LNCaP clone FGC (cell line): Measurements from ENCODE around the gene EHMT1.

Source experiments
- DNase-seq: peaks from one replicate; pipeline ENCODE4 v3.0.0-alpha.2; 2011; ENCODE audit warnings: low read depth
- H3K4me3 ChIP-seq: 2 replicates; pipeline ENCODE4 v1.5.1; 2011; ENCODE audit warnings: mild to moderate bottlenecking, low read depth, low read length, control low read depth
- TF ChIP-seq, protein P1 (sequence below): IDR thresholded peaks from 2 replicates; pipeline ENCODE4 v1.5.1; 2012; ENCODE audit warnings: mild to moderate bottlenecking; ENCODE audit not compliant: control insufficient read depth, insufficient read depth; ENCODE audit errors: extremely low read depth

EHMT1 gene

DNA sequence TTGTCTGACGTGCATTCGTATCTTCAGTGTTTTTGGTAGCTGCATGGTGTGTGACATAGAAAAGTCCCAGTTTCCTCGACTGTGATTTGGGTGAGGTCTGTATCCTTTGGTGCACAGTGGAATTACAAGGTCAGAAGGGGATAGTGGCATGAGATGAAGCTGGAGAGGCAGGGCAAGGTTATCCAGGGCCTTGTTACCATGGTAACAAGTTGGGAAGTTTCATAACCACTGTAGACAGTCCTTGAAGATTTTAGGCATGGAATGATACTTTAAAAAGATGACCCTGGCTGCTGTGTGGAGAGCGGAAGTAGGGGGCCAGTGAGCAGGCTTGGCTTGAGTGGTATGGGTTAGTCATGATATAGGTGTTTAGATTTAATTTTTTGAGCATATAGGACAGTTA lies 11.9 kb downstream of the EHMT1 start:
- no peak overlapping the region for H3K4me3 ChIP-seq
- no peak for DNase-seq
- TF ChIP-seq, protein P1, sequence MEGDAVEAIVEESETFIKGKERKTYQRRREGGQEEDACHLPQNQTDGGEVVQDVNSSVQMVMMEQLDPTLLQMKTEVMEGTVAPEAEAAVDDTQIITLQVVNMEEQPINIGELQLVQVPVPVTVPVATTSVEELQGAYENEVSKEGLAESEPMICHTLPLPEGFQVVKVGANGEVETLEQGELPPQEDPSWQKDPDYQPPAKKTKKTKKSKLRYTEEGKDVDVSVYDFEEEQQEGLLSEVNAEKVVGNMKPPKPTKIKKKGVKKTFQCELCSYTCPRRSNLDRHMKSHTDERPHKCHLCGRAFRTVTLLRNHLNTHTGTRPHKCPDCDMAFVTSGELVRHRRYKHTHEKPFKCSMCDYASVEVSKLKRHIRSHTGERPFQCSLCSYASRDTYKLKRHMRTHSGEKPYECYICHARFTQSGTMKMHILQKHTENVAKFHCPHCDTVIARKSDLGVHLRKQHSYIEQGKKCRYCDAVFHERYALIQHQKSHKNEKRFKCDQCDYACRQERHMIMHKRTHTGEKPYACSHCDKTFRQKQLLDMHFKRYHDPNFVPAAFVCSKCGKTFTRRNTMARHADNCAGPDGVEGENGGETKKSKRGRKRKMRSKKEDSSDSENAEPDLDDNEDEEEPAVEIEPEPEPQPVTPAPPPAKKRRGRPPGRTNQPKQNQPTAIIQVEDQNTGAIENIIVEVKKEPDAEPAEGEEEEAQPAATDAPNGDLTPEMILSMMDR: no peak

DNA sequence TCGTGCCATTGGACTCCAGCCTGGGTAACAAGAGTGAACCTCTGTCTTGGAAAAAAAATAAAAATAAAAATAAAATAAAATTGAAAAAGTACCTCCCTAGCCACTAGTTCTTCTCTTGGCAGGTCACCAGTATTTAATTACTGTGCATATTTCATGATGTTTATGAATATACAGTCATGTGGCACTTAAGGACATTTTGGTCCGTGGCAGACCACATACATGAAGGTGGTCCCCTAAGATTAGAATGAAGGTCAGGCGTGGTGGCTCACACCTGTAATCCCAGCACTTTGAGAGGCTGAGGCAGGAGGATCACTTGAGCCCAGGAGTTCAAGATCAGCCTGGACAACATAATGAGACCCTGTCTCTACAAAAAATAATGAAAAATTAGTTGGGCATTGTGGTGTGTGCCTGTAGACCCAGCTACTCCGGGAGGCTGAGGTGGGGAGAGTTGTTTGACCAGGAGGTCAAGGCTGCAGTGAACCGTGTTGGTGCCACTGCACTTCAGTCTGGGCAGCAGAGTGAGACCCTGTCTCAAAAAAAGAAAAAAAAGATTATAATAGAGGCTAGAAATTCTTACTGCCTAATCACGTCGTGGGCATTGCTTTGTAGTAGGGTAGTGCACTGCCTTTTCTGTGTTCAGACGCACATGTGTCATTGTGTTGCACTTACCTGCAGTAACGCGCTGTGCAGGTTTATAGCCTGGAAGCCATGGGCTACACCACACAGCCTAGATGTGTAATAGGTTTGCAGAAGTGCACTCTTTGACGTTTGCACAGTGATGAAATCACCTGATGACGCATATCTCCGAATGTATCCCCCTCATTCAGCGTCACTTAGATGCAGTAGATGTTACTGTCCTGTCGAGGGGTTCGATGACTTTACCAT lies 12.8 kb downstream of the EHMT1 start:
- TF ChIP-seq, protein P1: no peak
- H3K4me3 ChIP-seq: no peak overlapping the region
- no peak for DNase-seq

DNA sequence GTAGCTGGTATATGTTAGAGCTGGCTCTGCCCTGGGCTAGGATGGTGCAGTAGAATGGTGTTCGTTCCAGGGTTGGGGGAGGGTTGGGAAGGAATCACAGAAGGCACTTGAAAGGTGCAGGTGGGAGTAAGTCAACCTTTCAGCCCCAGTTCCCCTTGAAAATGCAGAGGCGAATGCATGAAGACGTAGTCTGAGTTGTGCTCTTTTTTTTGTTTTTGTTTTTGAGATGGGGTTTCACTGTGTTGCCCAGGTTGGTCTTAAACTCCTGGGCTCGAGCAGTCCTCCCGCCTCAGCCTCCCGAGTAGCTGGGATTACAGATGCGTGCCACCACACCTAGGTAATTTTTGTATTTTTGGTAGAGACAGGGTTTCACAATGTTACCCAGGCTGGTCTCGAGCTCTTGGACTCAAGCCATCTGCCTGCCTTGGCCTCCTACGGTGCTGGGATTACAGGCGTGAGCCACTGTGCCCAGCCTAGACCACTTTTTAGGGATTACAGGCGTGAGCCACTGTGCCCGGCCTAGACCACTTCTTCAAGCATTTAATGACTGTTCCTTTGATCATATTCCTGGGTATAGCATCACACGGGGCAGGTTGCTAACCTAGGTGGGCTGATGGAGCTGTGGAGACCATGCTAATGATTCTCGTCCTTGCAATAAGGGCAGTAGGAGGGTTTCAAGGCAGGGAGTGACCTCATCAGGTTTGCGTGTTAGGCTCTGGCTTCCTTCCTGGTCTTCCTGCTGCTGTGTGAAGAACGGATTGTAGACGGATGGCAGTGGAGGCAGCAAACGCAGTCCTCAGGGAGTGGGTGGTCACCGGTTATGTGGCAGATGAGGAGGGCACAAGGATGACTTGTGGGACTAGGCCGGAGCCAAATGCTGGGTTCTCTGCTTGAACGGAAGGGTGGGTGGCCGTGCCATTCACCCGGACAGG lies 13.7 kb downstream of the EHMT1 start:
- TF ChIP-seq, protein P1: no peak
- no peak for DNase-seq
- no peak overlapping the region for H3K4me3 ChIP-seq

DNA sequence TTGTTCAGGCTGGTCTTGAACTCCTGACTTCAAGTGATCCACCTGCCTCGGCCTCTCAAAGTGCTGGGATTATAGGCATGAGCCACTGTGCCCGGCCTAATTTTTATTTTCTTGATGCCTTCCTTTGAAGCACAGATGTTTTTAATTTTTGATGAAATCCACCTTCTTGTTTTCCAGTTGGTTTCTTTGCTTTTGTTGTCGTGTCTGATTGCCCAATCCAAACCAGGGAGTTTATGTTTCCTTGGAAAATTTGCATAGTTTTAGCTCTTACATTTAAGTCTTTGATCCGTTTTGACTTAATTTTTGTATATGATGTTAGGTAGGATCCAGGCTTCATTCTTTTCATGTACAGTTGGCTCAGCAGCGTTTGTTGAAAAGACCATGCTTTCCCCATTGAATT lies 15.2 kb downstream of the EHMT1 start:
- TF ChIP-seq, protein P1: no peak
- H3K4me3 ChIP-seq: no peak overlapping the region
- DNase-seq: no peak

DNA sequence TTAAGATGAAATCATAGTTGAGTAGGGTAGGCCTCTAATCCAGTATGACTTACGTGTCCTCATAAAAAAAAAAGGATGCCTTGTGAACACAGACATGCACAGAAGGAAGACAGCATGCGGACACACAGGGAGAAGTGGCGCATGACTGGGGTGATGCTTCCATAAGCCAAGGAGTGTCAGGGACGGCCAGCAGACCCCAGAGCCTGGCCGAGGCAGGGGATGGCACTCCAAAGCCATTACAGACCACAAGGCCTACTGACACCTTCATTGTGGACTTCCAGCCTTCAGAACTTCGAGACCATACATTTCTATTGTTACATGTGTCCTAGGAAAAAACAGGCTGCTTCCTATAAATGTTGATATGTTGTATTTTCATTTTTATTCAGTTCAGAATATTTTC lies 19.9 kb downstream of the EHMT1 start:
- TF ChIP-seq, protein P1: no peak
- DNase-seq: no peak
- no peak overlapping the region for H3K4me3 ChIP-seq

DNA sequence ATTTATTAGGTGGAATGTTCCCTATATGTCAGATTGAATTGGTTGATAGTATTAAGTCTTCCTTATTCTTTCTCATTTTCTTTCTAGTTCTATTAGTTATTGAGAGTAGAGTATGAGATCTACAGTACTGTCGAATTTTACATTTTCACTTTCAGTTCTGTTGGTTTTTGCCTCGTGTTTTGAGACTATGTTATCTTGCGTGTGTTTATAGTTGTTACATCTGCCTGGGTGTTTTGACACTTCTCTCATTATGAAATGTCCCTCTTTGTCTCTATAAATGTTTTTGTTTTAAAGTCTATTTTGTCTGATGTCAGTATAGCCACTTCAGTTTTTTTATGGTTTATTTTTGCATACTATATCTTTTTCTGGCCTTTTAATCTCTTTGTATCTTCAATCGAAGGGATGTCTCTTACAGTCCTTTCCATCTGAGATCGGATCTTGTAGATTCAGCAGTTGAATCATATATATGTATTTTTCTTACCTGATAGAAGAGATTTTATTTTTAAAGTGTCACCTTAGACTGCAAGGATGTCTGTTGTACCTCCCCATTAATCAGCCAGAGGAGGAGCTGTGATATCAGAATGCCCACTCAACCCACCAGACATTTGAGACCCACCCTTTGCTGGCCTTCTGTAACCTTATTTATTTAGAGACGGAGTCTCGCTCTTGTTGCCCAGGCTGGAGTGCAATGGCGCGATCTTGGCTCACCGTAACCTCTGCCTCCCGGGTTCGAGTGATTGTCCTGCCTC lies 20.7 kb downstream of the EHMT1 start:
- TF ChIP-seq, protein P1: no peak
- no peak for DNase-seq
- H3K4me3 ChIP-seq: no peak overlapping the region
